Measurements from ENCODE around the gene CHRD. TPM values are rescaled to one million over a fixed set of nuclear protein-coding genes. Genes with fewer than 3 reads are reported as not detected.

The CHRD gene
- total RNA-seq, 2 experiments from 2014 or later = not detected

- Mint-ChIP-seq H3K36me3 (no peaks in the 10 kb centered on the region), H3K4me3 (no peak overlapping the region), H3K27ac (no peak overlapping the region), H3K27me3 (peaks cover 32% of the 10 kb centered on the region), H3K9me3 (ENCODE audit: low read depth) (no peaks in the 10 kb centered on the region), H3K4me1 (peaks cover 4% of the 10 kb centered on the region)
- CTCF ChIA-PET = interaction anchor here (0.8 to 3.1 kb wide), 4 partner anchors 13 to 31 kb away, joined by 3 to 21 read pairs (median 3); no protein-coding TSS in a partner anchor
- no peak for ATAC-seq
- no peak for DNase-seq
These were observed 5.1 kb downstream of the CHRD start for GRCh38 chr3:184384856-184385422.

- CTCF ChIA-PET = interaction anchor here (0.8 to 3.1 kb wide), 3 partner anchors 15 to 32 kb away, joined by 3 to 21 read pairs (median 3); no protein-coding TSS in a partner anchor
- DNase-seq (no peak), ATAC-seq (no peak)
- H3K27ac Mint-ChIP-seq = no peak overlapping the region
- no peaks in the 10 kb centered on the region for H3K4me1 Mint-ChIP-seq
- H3K4me3 Mint-ChIP-seq = no peak overlapping the region
- no peaks in the 10 kb centered on the region for H3K36me3 Mint-ChIP-seq
- H3K27me3 Mint-ChIP-seq = peaks cover 33% of the 10 kb centered on the region
- no peaks in the 10 kb centered on the region for H3K9me3 Mint-ChIP-seq (ENCODE audit: low read depth)
These were observed 6.4 kb downstream of the CHRD start for GRCh38 chr3:184386047-184386806.

GRCh38 chr3:184387174-184387714, 7.4 kb downstream of the CHRD start:
- no peaks in the 10 kb centered on the region for H3K9me3 Mint-ChIP-seq (ENCODE audit: low read depth)
- H3K4me1 Mint-ChIP-seq = no peaks in the 10 kb centered on the region
- no peak for DNase-seq
- H3K27ac Mint-ChIP-seq = no peak overlapping the region
- CTCF ChIA-PET = interaction anchor here (1.0 kb wide), 1 partner anchor 154 kb away, joined by 4 read pairs; no protein-coding TSS in a partner anchor
- H3K27me3 Mint-ChIP-seq = peaks cover 25% of the 10 kb centered on the region
- no peak for ATAC-seq
- H3K36me3 Mint-ChIP-seq = no peaks in the 10 kb centered on the region
- H3K4me3 Mint-ChIP-seq = no peak overlapping the region

- no peak overlapping the region for H3K27ac Mint-ChIP-seq
These were observed 8.5 kb downstream of the CHRD start for GRCh38 chr3:184388164-184388935.

GRCh38 chr3:184388936-184389230, 9.0 kb downstream of the CHRD start:
- Mint-ChIP-seq H3K27me3 (peaks cover 13% of the 10 kb centered on the region), H3K4me1 (no peaks in the 10 kb centered on the region), H3K9me3 (ENCODE audit: low read depth) (no peaks in the 10 kb centered on the region), H3K36me3 (no peaks in the 10 kb centered on the region), H3K27ac (no peak overlapping the region), H3K4me3 (no peak overlapping the region)
- DNase-seq = no peak
- CTCF ChIA-PET = interaction anchor here (1.4 kb wide), 1 partner anchor 17 kb away, joined by 4 read pairs; no protein-coding TSS in a partner anchor
- no peak for ATAC-seq

More at GRCh38 chr3:184388164-184388935, 8.5 kb downstream of the CHRD start:
- DNase-seq = no peak
- no peak for ATAC-seq
- Mint-ChIP-seq H3K36me3 (no peaks in the 10 kb centered on the region), H3K4me3 (no peak overlapping the region), H3K4me1 (no peaks in the 10 kb centered on the region), H3K9me3 (ENCODE audit: low read depth) (no peaks in the 10 kb centered on the region), H3K27me3 (peaks cover 14% of the 10 kb centered on the region)
- CTCF ChIA-PET = interaction anchor here (1.4 kb wide), 1 partner anchor 17 kb away, joined by 4 read pairs; no protein-coding TSS in a partner anchor

- ATAC-seq (no peak), DNase-seq (no peak)
- no peak overlapping the region for H3K4me3 Mint-ChIP-seq
- H3K4me1 Mint-ChIP-seq = no peaks in the 10 kb centered on the region
- H3K27me3 Mint-ChIP-seq = peaks cover 13% of the 10 kb centered on the region
- H3K27ac Mint-ChIP-seq = no peak overlapping the region
- H3K9me3 Mint-ChIP-seq (ENCODE audit: low read depth) = no peaks in the 10 kb centered on the region
- CTCF ChIA-PET = interaction anchor here (1.4 kb wide), 1 partner anchor 18 kb away, joined by 4 read pairs; no protein-coding TSS in a partner anchor
- no peaks in the 10 kb centered on the region for H3K36me3 Mint-ChIP-seq
These were observed 9.5 kb downstream of the CHRD start for GRCh38 chr3:184389384-184389783.

GRCh38 chr3:184389935-184390528, 10.2 kb downstream of the CHRD start:
- Mint-ChIP-seq H3K27me3 (peaks cover 16% of the 10 kb centered on the region), H3K27ac (no peak overlapping the region), H3K4me1 (no peaks in the 10 kb centered on the region), H3K36me3 (no peaks in the 10 kb centered on the region), H3K4me3 (no peak overlapping the region), H3K9me3 (ENCODE audit: low read depth) (no peaks in the 10 kb centered on the region)
- CTCF ChIA-PET = interaction anchor here (1.4 kb wide), 1 partner anchor 18 kb away, joined by 4 read pairs; no protein-coding TSS in a partner anchor
- no peak for DNase-seq
- ATAC-seq = no peak

- Mint-ChIP-seq H3K4me3 (no peak overlapping the region), H3K9me3 (ENCODE audit: low read depth) (no peaks in the 10 kb centered on the region), H3K27ac (no peak overlapping the region), H3K36me3 (no peaks in the 10 kb centered on the region), H3K4me1 (no peaks in the 10 kb centered on the region), H3K27me3 (peaks cover 21% of the 10 kb centered on the region)
- CTCF ChIA-PET = interaction anchor here (1.2 kb wide), 1 partner anchor 20 kb away, joined by 4 read pairs; no protein-coding TSS in a partner anchor
- DNase-seq (no peak), ATAC-seq (no peak)
These were observed 11.4 kb downstream of the CHRD start for GRCh38 chr3:184391266-184391665.

GRCh38 chr3:184395320-184395660, 15.4 kb downstream of the CHRD start:
- Mint-ChIP-seq H3K4me3 (no peak overlapping the region), H3K27ac (no peak overlapping the region), H3K36me3 (no peaks in the 10 kb centered on the region), H3K27me3 (peaks cover 26% of the 10 kb centered on the region), H3K4me1 (no peaks in the 10 kb centered on the region), H3K9me3 (ENCODE audit: low read depth) (no peaks in the 10 kb centered on the region)
- ATAC-seq (no peak), DNase-seq (no peak)
- CTCF ChIA-PET = interaction anchor here (2.1 kb wide), 1 partner anchor 23 kb away, joined by 6 read pairs; no protein-coding TSS in a partner anchor

- H3K4me1 Mint-ChIP-seq = no peaks in the 10 kb centered on the region
- H3K36me3 Mint-ChIP-seq = no peaks in the 10 kb centered on the region
- DNase-seq (no peak), ATAC-seq (no peak)
- H3K27ac Mint-ChIP-seq = no peak overlapping the region
- CTCF ChIA-PET = no interaction called here
- H3K4me3 Mint-ChIP-seq = no peak overlapping the region
- H3K9me3 Mint-ChIP-seq (ENCODE audit: low read depth) = no peaks in the 10 kb centered on the region
- peaks cover 41% of the 10 kb centered on the region for H3K27me3 Mint-ChIP-seq
These were observed 19.6 kb downstream of the CHRD start for GRCh38 chr3:184399410-184399809.

GRCh38 chr3:184405075-184406030, 25.5 kb downstream of the CHRD start:
- DNase-seq (no peak), ATAC-seq (no peak)
- no peak overlapping the region for H3K27ac Mint-ChIP-seq
- peaks cover 24% of the 10 kb centered on the region for H3K27me3 Mint-ChIP-seq
- H3K9me3 Mint-ChIP-seq (ENCODE audit: low read depth) = no peaks in the 10 kb centered on the region
- CTCF ChIA-PET = interaction anchor here (1.8 kb wide), 1 partner anchor 108 kb away, joined by 6 read pairs; no protein-coding TSS in a partner anchor
- H3K36me3 Mint-ChIP-seq = no peaks in the 10 kb centered on the region
- no peaks in the 10 kb centered on the region for H3K4me1 Mint-ChIP-seq
- H3K4me3 Mint-ChIP-seq = no peak overlapping the region

GRCh38 chr3:184409331-184409926, 29.6 kb downstream of the CHRD start:
- no peaks in the 10 kb centered on the region for H3K9me3 Mint-ChIP-seq (ENCODE audit: low read depth)
- ATAC-seq = no peak

More at GRCh38 chr3:184409331-184409926, 29.6 kb downstream of the CHRD start:
- Mint-ChIP-seq H3K36me3 (no peaks in the 10 kb centered on the region), H3K4me1 (no peaks in the 10 kb centered on the region), H3K27ac (no peak overlapping the region), H3K27me3 (peaks cover 2% of the 10 kb centered on the region), H3K4me3 (no peak overlapping the region)
- DNase-seq = no peak
- CTCF ChIA-PET = interaction anchor here (1.4 kb wide), 1 partner anchor 24 kb away, joined by 3 read pairs; no protein-coding TSS in a partner anchor
